H9 (cell line): Measurements from ENCODE around the gene MRPL18. TPM values are rescaled to one million over a fixed set of nuclear protein-coding genes. Genes with fewer than 3 reads are reported as not detected.

ENCODE experiments used
- DNase-seq: peaks from one replicate; pipeline ENCODE4 v3.0.0-alpha.2; 2017
- H2AFZ ChIP-seq: one replicate; pipeline ENCODE4 v1.6.1; 2013; ENCODE audit warnings: mild to moderate bottlenecking, low read length, control low read depth, moderate library complexity
- H2AK5ac ChIP-seq: 2 replicates; pipeline ENCODE4 v1.6.1; 2013; ENCODE audit warnings: low read length, control low read depth, mixed read lengths; ENCODE audit not compliant: insufficient read length
- H2BK120ac ChIP-seq: one replicate; pipeline ENCODE4 v1.6.1; 2013; ENCODE audit warnings: low read depth, mild to moderate bottlenecking, low read length, control low read depth, inconsistent platforms; ENCODE audit not compliant: poor library complexity, severe bottlenecking
- H2BK12ac ChIP-seq: 2 replicates; pipeline ENCODE4 v1.6.1; 2013; ENCODE audit warnings: low read length, control low read depth, mixed read lengths, low read depth; ENCODE audit not compliant: insufficient read length
- H2BK15ac ChIP-seq: 2 replicates; pipeline ENCODE4 v1.6.1; 2013; ENCODE audit warnings: low read depth, low read length, control low read depth
- H2BK20ac ChIP-seq: one replicate; pipeline ENCODE4 v1.6.1; 2013; ENCODE audit warnings: low read depth, mild to moderate bottlenecking, low read length, control low read depth, inconsistent platforms; ENCODE audit not compliant: poor library complexity, severe bottlenecking
- H2BK5ac ChIP-seq: 2 replicates; pipeline ENCODE4 v1.6.1; 2013; ENCODE audit warnings: low read length, control low read depth, mixed read lengths; ENCODE audit not compliant: insufficient read length
- H3K14ac ChIP-seq: 2 replicates; pipeline ENCODE4 v1.6.1; 2013; ENCODE audit warnings: low read length, control low read depth; ENCODE audit not compliant: insufficient read depth
- H3K18ac ChIP-seq: 2 replicates; pipeline ENCODE4 v1.6.1; 2013; ENCODE audit warnings: low read depth, mild to moderate bottlenecking, mixed read lengths, low read length, control low read depth; ENCODE audit not compliant: insufficient read length
- H3K23ac ChIP-seq: 2 replicates; pipeline ENCODE4 v1.6.1; 2013; ENCODE audit warnings: low read length, control low read depth, mixed read lengths, low read depth; ENCODE audit not compliant: insufficient read length
- H3K23me2 ChIP-seq: 2 replicates; pipeline ENCODE4 v1.6.1; 2013; ENCODE audit warnings: low read depth, mild to moderate bottlenecking, mixed read lengths, low read length, control low read depth; ENCODE audit not compliant: insufficient read length, poor library complexity, severe bottlenecking
- H3K27ac ChIP-seq: 2 replicates; pipeline ENCODE4 v1.5.1; 2013; ENCODE audit warnings: low read length, control low read depth, mixed read lengths, low read depth; ENCODE audit not compliant: insufficient read length
- H3K27me3 ChIP-seq: 2 replicates; pipeline ENCODE4 v1.6.1; 2013; ENCODE audit warnings: low read length, control low read depth, inconsistent platforms; ENCODE audit not compliant: insufficient read depth
- H3K4ac ChIP-seq: 2 replicates; pipeline ENCODE4 v1.6.1; 2013; ENCODE audit warnings: low read depth, mild to moderate bottlenecking, control low read depth, inconsistent platforms, low read length, moderate library complexity
- H3K4me1 ChIP-seq: 2 replicates; pipeline ENCODE4 v1.6.1; 2013; ENCODE audit warnings: low read length, control low read depth, inconsistent platforms; ENCODE audit not compliant: insufficient read depth
- H3K4me2 ChIP-seq: 2 replicates; pipeline ENCODE4 v1.6.1; 2013; ENCODE audit warnings: low read length, control low read depth, mixed read lengths; ENCODE audit not compliant: insufficient read length, insufficient read depth
- H3K56ac ChIP-seq: 2 replicates; pipeline ENCODE4 v1.6.1; 2013; ENCODE audit warnings: low read depth, mild to moderate bottlenecking, mixed read lengths, low read length, control low read depth; ENCODE audit not compliant: insufficient read length
- H3K79me1 ChIP-seq: 2 replicates; pipeline ENCODE4 v1.6.1; 2013; ENCODE audit warnings: low read depth, mild to moderate bottlenecking, moderate library complexity, low read length, control low read depth, inconsistent platforms; ENCODE audit not compliant: insufficient read depth, poor library complexity, severe bottlenecking
- H3K79me2 ChIP-seq: 2 replicates; pipeline ENCODE4 v1.6.1; 2013; ENCODE audit warnings: low read length, control low read depth, inconsistent platforms; ENCODE audit not compliant: insufficient read depth
- H3K9ac ChIP-seq: 2 replicates; pipeline ENCODE4 v1.6.1; 2013; ENCODE audit warnings: low read length, control low read depth, mixed read lengths; ENCODE audit not compliant: insufficient read length; ENCODE audit errors: extremely low read depth
- H3K9me3 ChIP-seq: one replicate; pipeline ENCODE4 v1.6.1; 2013; ENCODE audit warnings: low read depth, low read length, inconsistent platforms; ENCODE audit not compliant: control insufficient read depth
- H3T11ph ChIP-seq: one replicate; pipeline ENCODE4 v1.6.1; 2013; ENCODE audit warnings: mild to moderate bottlenecking, low read length, control low read depth, inconsistent platforms
- H4K20me1 ChIP-seq: one replicate; pipeline ENCODE4 v1.6.1; 2013; ENCODE audit not compliant: control insufficient read depth, insufficient read length, insufficient read depth
- H4K5ac ChIP-seq: 2 replicates; pipeline ENCODE4 v1.6.1; 2013; ENCODE audit warnings: low read depth, mild to moderate bottlenecking, mixed read lengths, low read length, control low read depth; ENCODE audit not compliant: insufficient read length
- H4K8ac ChIP-seq: replicated peaks from 2 replicates; pipeline ENCODE4 v1.6.1; 2013; ENCODE audit warnings: low read length, control low read depth, mixed read lengths, low read depth; ENCODE audit not compliant: insufficient read length
- H4K91ac ChIP-seq: 2 replicates; pipeline ENCODE4 v1.6.1; 2013; ENCODE audit warnings: low read depth, mild to moderate bottlenecking, moderate library complexity, mixed read lengths, low read length, control low read depth; ENCODE audit not compliant: insufficient read length
- H3K27ac Mint-ChIP-seq, 3 experiments: 2 replicates in 2 of 3; 3 replicates in 1 of 3; pipeline ENCODE4 v1.8.0; 2020 to 2021; ENCODE audit warnings: mixed read lengths in 3 of 3, mild to moderate bottlenecking in 1 of 3, moderate library complexity in 1 of 3
- H3K27me3 Mint-ChIP-seq: 2 replicates; pipeline ENCODE4 v1.8.0; 2021; ENCODE audit warnings: low read depth, mild to moderate bottlenecking, moderate library complexity, mixed read lengths
- H3K36me3 Mint-ChIP-seq, 3 experiments: 2 replicates in 2 of 3; 3 replicates in 1 of 3; pipeline ENCODE4 v1.8.0; 2020 to 2021; ENCODE audit warnings: low read depth in 3 of 3, mixed read lengths in 3 of 3; ENCODE audit not compliant: insufficient read depth in 1 of 3
- H3K4me1 Mint-ChIP-seq, 2 experiments: 2 replicates each; pipeline ENCODE4 v1.8.0; 2020; ENCODE audit warnings: mixed read lengths in 2 of 2
- H3K4me3 Mint-ChIP-seq, 2 experiments: 2 replicates in 1 of 2; 3 replicates in 1 of 2; pipeline ENCODE4 v1.8.0; 2020 to 2021; ENCODE audit warnings: mild to moderate bottlenecking in 2 of 2, mixed read lengths in 2 of 2, moderate library complexity in 1 of 2
- H3K9me3 Mint-ChIP-seq, 2 experiments: 2 replicates in 1 of 2; 3 replicates in 1 of 2; pipeline ENCODE4 v1.8.0; 2020; ENCODE audit warnings: mild to moderate bottlenecking in 2 of 2, mixed read lengths in 2 of 2, moderate library complexity in 1 of 2
- CTCF ChIP-seq: fragments of 200-600 bp; sonication (generic); conservative IDR thresholded peaks from 3 replicates; pipeline ENCODE4 v1.8.0; 2021; ENCODE audit warnings: antibody characterized with exemption, mild to moderate bottlenecking
- WGBS: extraction: QIAGEN DNeasy Blood & Tissue Kit; methylation state at CpG from one replicate; pipeline ENCODE4 v1.1.7; 2013; ENCODE audit warnings: missing lambda C conversion rate, low lambda C conversion rate, mixed read lengths; ENCODE audit not compliant: insufficient read length; ENCODE audit errors: extremely low coverage; 5-methylcytosine and 5-hydroxymethylcytosine counted together
- total RNA-seq: library from RNA; stranded (reverse); gene quantifications from 2 replicates; pipeline ENCODE4 v1.2.1, GENCODE V29; 2021

The MRPL18 gene
- total RNA-seq, 1 experiment from 2014 or later = 88.8 TPM

- Histone ChIP-seq H3K79me2 (peaks cover 12% of the 10 kb centered on the region; the same call in 1 of the 2 replicates), H3K4ac (no peak overlapping the region), H2BK20ac (no peak overlapping the region), H2AFZ (no peak overlapping the region), H3K18ac (peak overlapping the region; percentile 59), H3K56ac (no peak overlapping the region), H2AK5ac (no peak overlapping the region), H3K4me2 (peak overlapping the region; percentile 87), H3K23ac (no peak overlapping the region), H4K8ac (no peak overlapping the region), H2BK12ac (no peak overlapping the region), H3K27me3 (no peaks in the 10 kb centered on the region), H4K5ac (no peak overlapping the region), H4K91ac (no peak overlapping the region), H2BK15ac (no peak overlapping the region), H3K9me3 (no peaks in the 10 kb centered on the region), H3T11ph (no peak overlapping the region), H3K4me1 (no peaks in the 10 kb centered on the region), H3K14ac (peak overlapping the region; percentile 77; the same call in 1 of the 2 replicates), H3K23me2 (peaks cover 13% of the 10 kb centered on the region), H3K27ac (no peak overlapping the region), H4K20me1 (no peaks in the 10 kb centered on the region), H2BK120ac (no peak overlapping the region), H3K79me1 (no peaks in the 10 kb centered on the region), H3K9ac (peak overlapping the region; percentile 95), H2BK5ac (peak overlapping the region; percentile 85)
- H3K4me1 Mint-ChIP-seq = peaks cover 32% of the 10 kb centered on the region in 2 experiments
- TF ChIP-seq CTCF = no peak
- peaks cover 60 to 81% (median 74%) of the 10 kb centered on the region in 3 experiments for H3K36me3 Mint-ChIP-seq
- H3K9me3 Mint-ChIP-seq = no peaks in the 10 kb centered on the region
- peak overlapping the region; percentile 95 to 99 for H3K4me3 Mint-ChIP-seq
- WGBS = no CpG with 5 or more reads among the region's 60 CpGs
- peak overlapping the region in 2 of 3 experiments; percentile 77 to 100; a peak in 4 of 7 replicates for H3K27ac Mint-ChIP-seq
- DNase-seq = peak; percentile 39
- H3K27me3 Mint-ChIP-seq = no peaks in the 10 kb centered on the region
Observed at GRCh38 chr6:159788753-159789376, 1.4 kb upstream of the MRPL18 start.
